GM06990 (cell line): ENCODE measurements around the gene XIAP.
"Not testable (repeated sequence)": the region's sequence is repeated elsewhere in the genome, so short reads cannot be mapped to it uniquely, and the experiment has no call there.

Experiments used
- DNase-seq: peaks from one replicate; pipeline ENCODE4 v3.0.0-alpha.2; 2011; ENCODE audit not compliant: insufficient read length; ENCODE audit errors: extremely low read depth
- H3K27me3 ChIP-seq: replicated peaks from 2 replicates; pipeline ENCODE4 v1.6.0; 2011; ENCODE audit warnings: low read length; ENCODE audit not compliant: control insufficient read depth, insufficient read depth
- H3K36me3 ChIP-seq: 2 replicates; pipeline ENCODE4 v1.5.1; 2011; ENCODE audit warnings: low read length; ENCODE audit not compliant: control insufficient read depth, insufficient read depth
- H3K4me3 ChIP-seq: replicated peaks from 2 replicates; pipeline ENCODE4 v1.5.1; 2011; ENCODE audit warnings: low read depth, mild to moderate bottlenecking, control low read depth, low read length
- CTCF ChIP-seq: IDR thresholded peaks from 2 replicates; pipeline ENCODE4 v1.5.1; 2011; ENCODE audit warnings: low read length, control low read depth, mild to moderate bottlenecking, inconsistent platforms; ENCODE audit not compliant: insufficient read depth, poor library complexity, severe bottlenecking

Gene XIAP

DNA sequence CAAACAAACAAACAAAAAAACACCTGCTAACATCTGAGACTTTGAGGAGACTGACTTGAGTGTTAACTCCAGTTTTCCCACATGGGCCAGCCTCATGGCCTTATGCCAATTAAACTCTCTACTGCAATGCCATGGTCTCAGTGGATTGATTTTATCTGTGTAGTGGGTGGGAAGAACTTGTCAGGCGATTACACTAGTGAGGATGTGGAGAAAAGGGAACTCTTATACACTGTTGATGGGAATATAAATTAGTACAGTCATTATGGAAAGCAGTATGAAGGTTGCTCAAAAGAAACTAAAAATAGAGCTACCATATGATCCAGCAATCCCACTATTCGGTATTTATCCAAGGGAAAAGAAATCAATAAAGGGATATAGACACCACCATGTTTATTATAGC is 12.8 kb upstream of the XIAP start:
- Histone ChIP-seq H3K36me3 (no peaks in the 10 kb centered on the region), H3K27me3 (no peaks in the 10 kb centered on the region), H3K4me3 (no peak overlapping the region)
- TF ChIP-seq CTCF: no peak
- DNase-seq: no peak

GRCh38 chrX:123849096-123849495 is 10.8 kb upstream of the XIAP start:
- TF ChIP-seq CTCF: no peak
- no peaks in the 10 kb centered on the region for H3K27me3 ChIP-seq
- no peaks in the 10 kb centered on the region for H3K36me3 ChIP-seq
- no peak overlapping the region for H3K4me3 ChIP-seq
- DNase-seq: no peak

DNA sequence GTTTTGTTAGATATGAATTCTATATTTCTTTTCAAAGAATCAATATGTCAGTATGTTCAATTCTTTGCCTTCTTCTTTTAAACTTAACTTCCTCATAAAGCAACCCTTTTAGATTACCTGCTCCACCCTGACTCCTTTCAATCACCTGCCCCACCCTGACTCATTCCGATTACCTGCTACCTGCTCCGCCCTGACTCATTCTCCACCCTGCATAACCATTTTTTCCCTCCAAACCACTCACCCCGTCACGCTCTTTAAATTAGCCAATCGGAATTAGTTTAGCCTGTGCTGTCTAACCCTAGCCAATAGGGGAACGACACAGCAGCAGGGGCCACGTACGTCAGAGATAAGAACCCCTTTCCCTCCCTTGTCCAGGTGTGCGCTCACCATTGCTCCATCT is 9.9 kb upstream of the XIAP start:
- H3K4me3 ChIP-seq, H3K27me3 ChIP-seq, DNase-seq, H3K36me3 ChIP-seq: not testable (repeated sequence)

DNA sequence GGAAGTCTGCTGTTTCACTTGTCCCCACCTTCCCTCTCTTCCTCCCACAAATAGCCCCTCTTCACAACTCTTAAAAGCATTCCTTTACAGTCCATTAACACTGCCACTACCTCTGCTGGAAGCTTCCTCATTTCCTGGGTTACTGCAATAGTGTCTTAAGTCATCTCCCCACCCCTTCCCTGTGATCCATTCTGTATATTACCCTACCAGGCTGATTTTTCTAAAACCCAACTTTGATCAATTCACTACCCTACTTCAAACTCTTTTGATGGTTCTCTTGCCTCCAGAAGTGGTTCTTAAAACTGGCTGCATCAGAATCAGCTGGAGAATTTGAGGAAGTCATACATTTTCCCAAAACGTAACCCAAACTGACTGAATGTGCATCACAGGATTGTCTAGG is 8.8 kb upstream of the XIAP start:
- Histone ChIP-seq H3K27me3 (no peaks in the 10 kb centered on the region), H3K4me3 (no peak overlapping the region), H3K36me3 (no peaks in the 10 kb centered on the region)
- no peak for DNase-seq
- TF ChIP-seq CTCF: no peak

DNA sequence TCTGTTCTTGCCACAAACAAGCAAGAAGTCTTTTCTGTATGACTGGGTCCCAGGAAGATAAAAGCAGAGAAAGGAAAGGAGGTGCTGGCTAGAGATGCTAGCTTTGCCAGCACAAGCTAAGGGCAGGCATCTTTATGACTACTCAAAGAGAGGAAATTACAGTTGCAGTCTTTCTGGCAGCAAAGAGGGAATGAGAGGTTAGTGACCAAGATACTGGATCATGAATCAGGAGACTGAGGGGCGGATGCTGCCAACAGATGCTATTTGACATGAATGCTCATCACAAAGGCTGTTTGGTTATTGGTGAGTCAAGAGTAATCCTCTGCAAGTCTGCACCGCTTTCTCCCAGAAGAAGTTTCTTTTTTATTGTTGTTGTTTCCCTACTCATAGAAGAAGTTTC is 5.5 kb upstream of the XIAP start:
- DNase-seq: no peak

GRCh38 chrX:123859409-123859845 is 426 bp upstream of the XIAP start:
- H3K4me3 ChIP-seq: peak overlapping the region; percentile 72
- no peak for DNase-seq
- TF ChIP-seq CTCF: no peak
- no peaks in the 10 kb centered on the region for H3K36me3 ChIP-seq
- H3K27me3 ChIP-seq: no peaks in the 10 kb centered on the region

More for the DNA sequence above, 5.5 kb upstream of the XIAP start:
- no peak for TF ChIP-seq CTCF
- no peaks in the 10 kb centered on the region for H3K27me3 ChIP-seq
- H3K4me3 ChIP-seq: no peak overlapping the region
- H3K36me3 ChIP-seq: no peaks in the 10 kb centered on the region
